ENCODE data around the gene ATG13.
"Not testable (repeated sequence)": the region's sequence is repeated elsewhere in the genome, so short reads cannot be mapped to it uniquely, and the experiment has no call there.

The ATG13 gene

GRCh38 chr11:46617134-46617971 lies at the start of gene ATG13, which contains the start of gene HARBI1:
Gene ATG13, plus strand, starts transcription at chr11:46617553. Its CDS starts 26,739 bp downstream, at chr11:46644292.
Gene HARBI1, minus strand, starts transcription at chr11:46617227. Its CDS starts 990 bp downstream, at chr11:46616237.
- DNase-seq (ENCODE audit: low spot score): peak; percentile 92

GRCh38 chr11:46570790-46571398 lies 46.5 kb upstream of the ATG13 start:
- no peak for DNase-seq (ENCODE audit: low spot score)

GRCh38 chr11:46574656-46575055 lies 42.7 kb upstream of the ATG13 start:
- no peak for DNase-seq (ENCODE audit: low spot score)

- DNase-seq (ENCODE audit: low spot score): no peak
Measured at GRCh38 chr11:46577058-46577457, 40.3 kb upstream of the ATG13 start.

GRCh38 chr11:46582588-46582987 lies 34.8 kb upstream of the ATG13 start:
- no peak for DNase-seq (ENCODE audit: low spot score)

- not testable (repeated sequence) for DNase-seq (ENCODE audit: low spot score)
Measured at GRCh38 chr11:46583513-46583912, 33.8 kb upstream of the ATG13 start.

- no peak for DNase-seq (ENCODE audit: low spot score)
Measured at GRCh38 chr11:46588131-46588530, 29.2 kb upstream of the ATG13 start.

GRCh38 chr11:46588915-46589314 lies 28.4 kb upstream of the ATG13 start:
- DNase-seq (ENCODE audit: low spot score): no peak

- no peak for DNase-seq (ENCODE audit: low spot score)
Measured at GRCh38 chr11:46590740-46591605, 26.4 kb upstream of the ATG13 start.

GRCh38 chr11:46593550-46594373 lies 23.6 kb upstream of the ATG13 start, which contains the start of gene AMBRA1:
Gene AMBRA1, minus strand, starts transcription at chr11:46594023. Its CDS starts 45,643 bp downstream, at chr11:46548380.
- DNase-seq (ENCODE audit: low spot score): peak; percentile 73

GRCh38 chr11:46594374-46594700 lies 23.0 kb upstream of the ATG13 start:
- DNase-seq (ENCODE audit: low spot score): no peak

- no peak for DNase-seq (ENCODE audit: low spot score)
Measured at GRCh38 chr11:46594785-46595184, 22.6 kb upstream of the ATG13 start.

GRCh38 chr11:46597155-46597554 lies 20.2 kb upstream of the ATG13 start:
- DNase-seq (ENCODE audit: low spot score): no peak

- DNase-seq (ENCODE audit: low spot score): no peak
Measured at GRCh38 chr11:46597609-46598219, 19.6 kb upstream of the ATG13 start.

GRCh38 chr11:46599340-46600193 lies 17.8 kb upstream of the ATG13 start:
- DNase-seq (ENCODE audit: low spot score): no peak

GRCh38 chr11:46600194-46600960 lies 17.0 kb upstream of the ATG13 start:
- no peak for DNase-seq (ENCODE audit: low spot score)

GRCh38 chr11:46601129-46601528 lies 16.2 kb upstream of the ATG13 start:
- DNase-seq (ENCODE audit: low spot score): no peak

GRCh38 chr11:46603704-46604308 lies 13.5 kb upstream of the ATG13 start:
- no peak for DNase-seq (ENCODE audit: low spot score)

- DNase-seq (ENCODE audit: low spot score): no peak
Measured at GRCh38 chr11:46604796-46605195, 12.6 kb upstream of the ATG13 start.
